Activated effector memory CD4-positive, alpha-beta T cell treated with anti-CD3 and anti-CD28 coated beads, Interleukin-2, amount 50 U/mL, for 16 hours (primary cell): ENCODE data around the gene SYPL1.

ENCODE experiments used
- DNase-seq: peaks from one replicate; pipeline ENCODE4 v3.0.0-alpha.2; 2020

SYPL1 gene

GRCh38 chr7:106121189-106121810 lies 9.2 kb upstream of the SYPL1 start:
- no peak for DNase-seq

- DNase-seq, result no peak
These were observed 8.4 kb upstream of the SYPL1 start for GRCh38 chr7:106120500-106120899.

- DNase-seq, result no peak
These were observed 7.6 kb upstream of the SYPL1 start for GRCh38 chr7:106119719-106120118.

GRCh38 chr7:106117786-106118544 lies 5.9 kb upstream of the SYPL1 start:
- no peak for DNase-seq

- DNase-seq, result no peak
These were observed 4.1 kb upstream of the SYPL1 start for GRCh38 chr7:106116161-106116704.

- no peak for DNase-seq
These were observed 2.7 kb upstream of the SYPL1 start for GRCh38 chr7:106114716-106115383.

- DNase-seq, result no peak
These were observed 885 bp upstream of the SYPL1 start for GRCh38 chr7:106112972-106113421.

- peak; percentile 83 for DNase-seq
These were observed 426 bp downstream of the SYPL1 start for GRCh38 chr7:106111655-106112117.

- DNase-seq, result no peak
These were observed 1.0 kb downstream of the SYPL1 start for GRCh38 chr7:106110885-106111654.

- DNase-seq, result no peak
These were observed 1.9 kb downstream of the SYPL1 start for GRCh38 chr7:106110238-106110560.

GRCh38 chr7:106109521-106110237 lies 2.4 kb downstream of the SYPL1 start:
- no peak for DNase-seq

- DNase-seq, result no peak
These were observed 3.1 kb downstream of the SYPL1 start for GRCh38 chr7:106108991-106109390.

GRCh38 chr7:106104721-106105260 lies 7.3 kb downstream of the SYPL1 start:
- no peak for DNase-seq

- no peak for DNase-seq
These were observed 9.6 kb downstream of the SYPL1 start for GRCh38 chr7:106102387-106102966.

GRCh38 chr7:106101726-106102125 lies 10.4 kb downstream of the SYPL1 start:
- no peak for DNase-seq

- DNase-seq, result no peak
These were observed 11.1 kb downstream of the SYPL1 start for GRCh38 chr7:106100863-106101629.

- DNase-seq, result no peak
These were observed 12.6 kb downstream of the SYPL1 start for GRCh38 chr7:106099539-106099938.

- DNase-seq, result no peak
These were observed 13.2 kb downstream of the SYPL1 start for GRCh38 chr7:106098889-106099288.

- DNase-seq, result no peak
These were observed 16.5 kb downstream of the SYPL1 start for GRCh38 chr7:106095634-106096033.

GRCh38 chr7:106094780-106095179 lies 17.3 kb downstream of the SYPL1 start:
- no peak for DNase-seq

GRCh38 chr7:106092204-106092603 lies 19.9 kb downstream of the SYPL1 start:
- DNase-seq, result no peak
